Measurements from ENCODE around the gene LRRC8B.

LRRC8B gene

DNA sequence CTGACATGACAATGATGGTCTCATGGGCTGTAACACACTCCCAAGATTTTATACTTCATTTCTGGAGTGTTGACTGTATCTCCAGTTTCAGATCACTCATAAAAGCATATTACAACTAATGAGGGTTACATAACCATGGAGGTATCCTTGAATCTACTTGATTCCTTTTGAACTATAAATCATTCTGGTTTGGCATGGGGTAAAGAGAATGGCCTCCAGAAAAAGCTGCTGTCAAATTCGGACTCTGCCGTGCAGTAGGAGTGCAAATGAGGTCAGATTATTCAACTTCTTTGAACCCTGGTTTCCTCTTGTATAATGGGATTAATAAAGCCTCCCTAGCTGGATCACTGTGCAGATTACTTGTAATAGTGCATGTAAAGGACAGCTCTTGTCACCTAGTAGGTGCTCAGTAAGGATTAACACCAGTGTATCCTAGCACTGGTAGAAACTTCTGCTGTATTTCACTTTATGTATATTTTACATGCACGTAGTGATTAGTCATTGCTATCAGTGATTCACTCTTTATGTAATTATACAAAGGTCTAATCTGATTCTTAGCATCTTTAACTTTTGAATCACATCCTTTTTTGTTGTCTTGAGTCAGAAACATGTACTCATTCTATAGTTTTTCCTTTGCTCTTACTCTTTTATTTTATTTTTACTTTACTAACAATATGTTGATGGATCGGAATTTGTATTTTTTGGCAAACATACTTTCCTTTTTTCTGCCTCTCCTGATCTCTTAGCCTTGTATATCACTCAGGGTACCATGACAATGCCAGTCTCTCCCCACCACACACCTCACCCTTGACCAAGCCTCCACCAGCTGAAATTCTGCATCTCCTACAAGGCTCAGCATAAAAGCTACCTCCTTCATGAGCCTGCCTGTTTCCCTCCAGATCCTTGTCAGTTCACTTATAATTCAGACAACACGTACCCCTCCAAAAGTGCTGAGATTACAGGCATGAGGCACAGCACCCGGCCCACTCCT is 111.5 kb downstream of the LRRC8B start:
- TF ChIP-seq, protein P1, sequence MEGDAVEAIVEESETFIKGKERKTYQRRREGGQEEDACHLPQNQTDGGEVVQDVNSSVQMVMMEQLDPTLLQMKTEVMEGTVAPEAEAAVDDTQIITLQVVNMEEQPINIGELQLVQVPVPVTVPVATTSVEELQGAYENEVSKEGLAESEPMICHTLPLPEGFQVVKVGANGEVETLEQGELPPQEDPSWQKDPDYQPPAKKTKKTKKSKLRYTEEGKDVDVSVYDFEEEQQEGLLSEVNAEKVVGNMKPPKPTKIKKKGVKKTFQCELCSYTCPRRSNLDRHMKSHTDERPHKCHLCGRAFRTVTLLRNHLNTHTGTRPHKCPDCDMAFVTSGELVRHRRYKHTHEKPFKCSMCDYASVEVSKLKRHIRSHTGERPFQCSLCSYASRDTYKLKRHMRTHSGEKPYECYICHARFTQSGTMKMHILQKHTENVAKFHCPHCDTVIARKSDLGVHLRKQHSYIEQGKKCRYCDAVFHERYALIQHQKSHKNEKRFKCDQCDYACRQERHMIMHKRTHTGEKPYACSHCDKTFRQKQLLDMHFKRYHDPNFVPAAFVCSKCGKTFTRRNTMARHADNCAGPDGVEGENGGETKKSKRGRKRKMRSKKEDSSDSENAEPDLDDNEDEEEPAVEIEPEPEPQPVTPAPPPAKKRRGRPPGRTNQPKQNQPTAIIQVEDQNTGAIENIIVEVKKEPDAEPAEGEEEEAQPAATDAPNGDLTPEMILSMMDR (conservative IDR thresholded peaks at IDR 0.05; ENCODE audit: control insufficient read depth, insufficient read depth, low read depth, low read length) = no peak
- H3K4me3 ChIP-seq (ENCODE audit: control insufficient read depth, low read depth, low read length) = peak overlapping the region; percentile 10
- DNase-seq (ENCODE audit: low read depth) = peak; percentile 71

DNA sequence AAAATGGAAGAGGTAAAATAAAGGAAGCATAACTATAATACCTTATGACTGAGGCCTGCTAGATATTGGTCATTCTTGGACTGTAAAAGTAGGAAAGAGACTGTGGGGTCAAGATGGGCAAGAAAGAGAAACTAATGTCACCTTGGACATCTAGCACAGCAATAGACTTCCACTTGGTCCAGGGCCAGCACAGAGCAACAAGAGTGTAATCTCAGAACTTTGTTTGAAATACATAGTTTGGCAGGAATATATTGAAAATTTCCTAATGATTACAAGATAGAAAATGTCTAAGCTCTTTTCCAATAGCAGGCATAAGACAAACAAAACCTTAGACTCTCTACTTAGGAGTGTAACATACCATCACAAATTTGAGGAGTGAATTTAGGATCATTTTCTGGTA is 112.9 kb downstream of the LRRC8B start:
- DNase-seq (ENCODE audit: low read depth) = no peak
- H3K4me3 ChIP-seq (ENCODE audit: control insufficient read depth, low read depth, low read length) = no peak overlapping the region
- TF ChIP-seq, protein P1 (conservative IDR thresholded peaks at IDR 0.05; ENCODE audit: control insufficient read depth, insufficient read depth, low read depth, low read length) = no peak

DNA sequence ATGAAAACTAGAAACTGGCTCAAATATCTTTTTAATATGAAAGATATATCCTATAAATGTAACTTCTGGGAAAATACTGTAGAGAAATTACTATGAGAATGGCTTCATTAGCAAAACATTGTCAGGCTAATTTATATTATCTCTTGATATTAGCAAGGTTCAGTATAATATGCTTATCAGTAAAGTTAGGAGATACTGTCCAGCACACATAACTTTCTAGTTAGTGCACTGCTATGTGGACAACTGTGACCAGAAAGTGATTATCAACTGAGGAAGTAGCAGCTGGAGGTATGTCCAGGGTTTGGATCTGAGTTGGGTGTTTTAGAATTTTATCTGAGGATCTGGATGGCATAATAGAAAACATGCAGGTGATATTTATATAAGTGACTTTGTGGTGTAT is 115.8 kb downstream of the LRRC8B start:
- TF ChIP-seq, protein P1 (conservative IDR thresholded peaks at IDR 0.05; ENCODE audit: control insufficient read depth, insufficient read depth, low read depth, low read length) = no peak
- no peak for DNase-seq (ENCODE audit: low read depth)
- H3K4me3 ChIP-seq (ENCODE audit: control insufficient read depth, low read depth, low read length) = no peak overlapping the region

DNA sequence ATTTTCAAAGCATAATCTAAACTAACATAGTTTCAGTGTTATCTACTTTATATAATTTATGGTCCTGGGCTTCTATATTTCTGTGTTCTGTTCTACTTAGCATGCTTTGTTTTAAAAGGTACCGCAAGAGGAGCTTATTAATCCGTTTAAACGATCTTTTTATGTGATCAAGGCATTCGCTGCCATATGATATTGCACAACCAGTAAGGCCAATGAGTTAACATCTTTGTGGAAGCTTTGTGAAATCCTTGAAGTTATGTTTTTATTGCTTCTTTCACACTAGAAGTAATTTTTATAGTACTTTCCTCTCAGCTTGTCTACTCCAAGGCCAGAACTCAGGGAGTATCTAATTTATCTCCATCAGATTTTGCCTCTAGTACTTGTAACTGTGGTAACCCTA is 117.2 kb downstream of the LRRC8B start:
- TF ChIP-seq, protein P1 (conservative IDR thresholded peaks at IDR 0.05; ENCODE audit: control insufficient read depth, insufficient read depth, low read depth, low read length) = no peak
- DNase-seq (ENCODE audit: low read depth) = no peak
- H3K4me3 ChIP-seq (ENCODE audit: control insufficient read depth, low read depth, low read length) = no peak overlapping the region

DNA sequence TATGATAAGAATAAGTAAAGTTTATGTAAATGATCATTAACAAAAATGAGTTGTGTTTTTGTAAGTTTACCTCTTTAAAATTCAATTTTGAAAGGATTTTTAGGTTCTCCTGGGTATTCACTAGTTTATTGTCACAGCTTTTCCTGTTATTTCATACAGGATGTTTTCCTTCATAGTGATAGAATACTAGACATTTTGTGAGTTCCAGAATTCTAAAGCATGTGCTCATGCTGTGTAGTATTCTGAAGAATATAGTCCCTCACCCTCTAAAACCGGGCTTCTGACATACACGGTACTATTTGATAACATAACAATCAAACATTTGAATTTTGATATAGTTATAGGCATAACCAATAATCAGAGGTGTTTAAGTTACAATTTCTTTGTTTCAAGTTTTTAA is 118.9 kb downstream of the LRRC8B start:
- H3K4me3 ChIP-seq (ENCODE audit: control insufficient read depth, low read depth, low read length) = no peak overlapping the region
- TF ChIP-seq, protein P1 (conservative IDR thresholded peaks at IDR 0.05; ENCODE audit: control insufficient read depth, insufficient read depth, low read depth, low read length) = no peak
- no peak for DNase-seq (ENCODE audit: low read depth)

DNA sequence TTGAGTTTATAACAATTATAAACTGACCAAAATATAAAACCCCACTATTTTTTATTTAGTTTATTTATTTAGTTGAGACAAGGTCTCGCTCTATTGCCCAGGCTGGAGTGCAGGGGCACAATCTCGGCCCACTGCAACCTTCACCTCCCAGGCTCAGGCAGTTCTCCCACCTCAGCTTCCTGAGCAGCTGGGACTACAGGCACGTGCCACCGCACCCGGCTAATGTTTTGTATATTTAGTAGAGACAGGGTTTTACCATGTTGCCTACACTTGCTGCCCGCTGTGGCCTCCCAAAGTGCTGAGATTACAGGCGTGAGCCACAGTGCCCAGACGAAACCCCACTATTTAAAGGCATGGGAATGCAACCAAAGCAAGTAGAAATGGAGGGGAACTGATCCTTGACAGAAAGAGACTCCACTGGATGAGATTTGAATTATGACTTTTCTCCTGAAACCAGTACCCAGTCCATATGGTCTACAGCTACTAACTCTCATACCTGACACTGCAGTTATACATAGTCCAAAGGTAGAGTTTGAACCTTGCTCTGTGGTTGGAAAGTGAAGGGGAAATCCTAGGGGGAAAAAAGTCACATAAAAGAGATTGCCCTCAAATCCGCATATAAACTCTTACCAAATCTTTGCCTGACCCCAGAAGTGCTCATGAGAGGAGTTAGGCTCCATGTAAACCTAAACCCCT is 119.6 kb downstream of the LRRC8B start:
- no peak overlapping the region for H3K4me3 ChIP-seq (ENCODE audit: control insufficient read depth, low read depth, low read length)
- DNase-seq (ENCODE audit: low read depth) = no peak
- TF ChIP-seq, protein P1 (conservative IDR thresholded peaks at IDR 0.05; ENCODE audit: control insufficient read depth, insufficient read depth, low read depth, low read length) = no peak
